Neural cell (in vitro differentiated cells): ENCODE measurements around the gene GPAT3.

ENCODE experiments used
- CTCF ChIP-seq: fragments of 450-650 bp; IDR thresholded peaks from 2 replicates; pipeline ENCODE4 v1.5.1; 2014; ENCODE audit warnings: antibody characterized with exemption, mild to moderate bottlenecking, moderate library complexity; ENCODE audit not compliant: poor library complexity, severe bottlenecking
- EP300 ChIP-seq: fragments of 450-650 bp; conservative IDR thresholded peaks from 2 replicates; pipeline ENCODE4 v1.6.1; 2014; ENCODE audit warnings: antibody characterized with exemption, mild to moderate bottlenecking, moderate library complexity; ENCODE audit not compliant: poor library complexity, severe bottlenecking
- EZH2 ChIP-seq: fragments of 200-600, 300-800 bp; shearing (Covaris generic), sonication (generic); IDR thresholded peaks from 2 replicates; pipeline ENCODE4 v1.6.1; 2014; ENCODE audit warnings: antibody characterized with exemption, low read length, borderline replicate concordance, mild to moderate bottlenecking; ENCODE audit not compliant: insufficient read depth, poor library complexity, severe bottlenecking
- POLR2AphosphoS5 ChIP-seq: IDR thresholded peaks from 2 replicates; pipeline ENCODE4 v1.6.1; 2012
- RAD21 ChIP-seq: fragments of 450-650 bp; conservative IDR thresholded peaks from 2 replicates; pipeline ENCODE4 v1.6.1; 2014; ENCODE audit warnings: antibody characterized with exemption, mild to moderate bottlenecking, moderate library complexity
- REST ChIP-seq: IDR thresholded peaks from 2 replicates; pipeline ENCODE4 v1.6.1; 2012; ENCODE audit warnings: borderline replicate concordance
- SMC3 ChIP-seq: fragments of 450-650 bp; conservative IDR thresholded peaks from 2 replicates; pipeline ENCODE4 v1.6.1; 2014; ENCODE audit warnings: antibody characterized with exemption, mild to moderate bottlenecking, moderate library complexity; ENCODE audit not compliant: poor library complexity
- TAF1 ChIP-seq: IDR thresholded peaks from 2 replicates; pipeline ENCODE4 v1.6.1; 2012; ENCODE audit warnings: low read depth

GRCh38 chr4:83582289-83582785 is 46.4 kb downstream of the GPAT3 start:
- TF ChIP-seq TAF1 (no peak), CTCF (no peak), EZH2 (no peak), EP300 (no peak), POLR2AphosphoS5 (no peak), SMC3 (no peak), RAD21 (no peak), REST (no peak)
